A172 (cell line): ENCODE measurements around the gene TEKT2. TPM values are rescaled to one million over a fixed set of nuclear protein-coding genes. Genes with fewer than 3 reads are reported as not detected.

Experiments used
- DNase-seq: peaks from one replicate; pipeline ENCODE4 v3.0.0-alpha.2; 2015; ENCODE audit warnings: low spot score
- total RNA-seq: library from RNA; depleted of rRNA; stranded (reverse); fragments of >200 nt; shearing (Covaris generic); gene quantifications from 2 replicates; pipeline ENCODE4 v1.2.3, GENCODE V29; 2014

TEKT2 gene
- total RNA-seq, 1 experiment from 2014 or later = not detected

- no peak for DNase-seq
Observed at GRCh38 chr1:36087233-36088123, 3.6 kb downstream of the TEKT2 start.

GRCh38 chr1:36088265-36088576 is 4.3 kb downstream of the TEKT2 start:
- no peak for DNase-seq

- peak; percentile 64 for DNase-seq
Observed at GRCh38 chr1:36088577-36089392, 4.9 kb downstream of the TEKT2 start, which contains the start of gene ADPRS. ADPRS (plus strand) TSS chr1:36088892; CDS start chr1:36088905, 13 bp downstream.

GRCh38 chr1:36089393-36090121 is 5.7 kb downstream of the TEKT2 start:
- peak; percentile 10 for DNase-seq

- no peak for DNase-seq
Observed at GRCh38 chr1:36091141-36091540, 7.2 kb downstream of the TEKT2 start.

- no peak for DNase-seq
Observed at GRCh38 chr1:36091698-36092097, 7.8 kb downstream of the TEKT2 start.

GRCh38 chr1:36092166-36092797 is 8.4 kb downstream of the TEKT2 start:
- DNase-seq = no peak

- DNase-seq = no peak
Observed at GRCh38 chr1:36092798-36093185, 8.9 kb downstream of the TEKT2 start.

GRCh38 chr1:36093226-36093625 is 9.3 kb downstream of the TEKT2 start:
- DNase-seq = no peak

- no peak for DNase-seq
Observed at GRCh38 chr1:36093929-36094328, 10.0 kb downstream of the TEKT2 start.

- no peak for DNase-seq
Observed at GRCh38 chr1:36094621-36095061, 10.7 kb downstream of the TEKT2 start.

- no peak for DNase-seq
Observed at GRCh38 chr1:36095760-36096405, 12.0 kb downstream of the TEKT2 start.

GRCh38 chr1:36096500-36097432 is 12.9 kb downstream of the TEKT2 start:
- peak; percentile 21 for DNase-seq

- DNase-seq = no peak
Observed at GRCh38 chr1:36097693-36098585, 14.0 kb downstream of the TEKT2 start.

- no peak for DNase-seq
Observed at GRCh38 chr1:36098650-36099365, 14.9 kb downstream of the TEKT2 start.

GRCh38 chr1:36099681-36100341 is 15.9 kb downstream of the TEKT2 start:
- DNase-seq = peak; percentile 57

- DNase-seq = no peak
Observed at GRCh38 chr1:36100376-36100775, 16.5 kb downstream of the TEKT2 start.

- no peak for DNase-seq
Observed at GRCh38 chr1:36101546-36101945, 17.7 kb downstream of the TEKT2 start.
